H1 (cell line): ENCODE results near the gene CAVIN4. TPM values are rescaled to one million over a fixed set of nuclear protein-coding genes. Genes with fewer than 3 reads are reported as not detected.

ENCODE experiments used
- BCL11A ChIP-seq, 2 experiments: IDR thresholded peaks; one replicate each; pipeline ENCODE4 v1.6.1; 2011; ENCODE audit warnings: low read depth in 2 of 2, low read length in 2 of 2, mild to moderate bottlenecking in 2 of 2
- EGR1 ChIP-seq: IDR thresholded peaks from 2 replicates; pipeline ENCODE4 v1.6.1; 2011; ENCODE audit warnings: low read depth, low read length, borderline replicate concordance
- EZH2 ChIP-seq: fragments of 200-600 bp; sonication (generic); IDR thresholded peaks from 2 replicates; pipeline ENCODE4 v1.7.1; 2012; ENCODE audit warnings: low read depth, mild to moderate bottlenecking, moderate library complexity, low read length, inconsistent platforms; ENCODE audit not compliant: severe bottlenecking
- JUN ChIP-seq: IDR thresholded peaks from 2 replicates; pipeline ENCODE4 v1.6.1; 2011; ENCODE audit warnings: low read depth, mild to moderate bottlenecking, improper control_type of control experiment, low read length
- KDM5A ChIP-seq: fragments of 200-600 bp; IDR thresholded peaks from 2 replicates; pipeline ENCODE4 v1.7.1; 2012; ENCODE audit warnings: mild to moderate bottlenecking, low read length, inconsistent platforms, mixed read lengths
- MAFK ChIP-seq: IDR thresholded peaks from 2 replicates; pipeline ENCODE4 v1.6.1; 2012; ENCODE audit warnings: low read depth, mild to moderate bottlenecking, improper control_type of control experiment, low read length
- NANOG ChIP-seq: IDR thresholded peaks from 2 replicates; pipeline ENCODE4 v1.6.1; 2011; ENCODE audit warnings: low read length, low read depth, mild to moderate bottlenecking, inconsistent platforms; ENCODE audit not compliant: insufficient read depth, poor library complexity, severe bottlenecking
- POLR2AphosphoS5 ChIP-seq: IDR thresholded peaks from 2 replicates; pipeline ENCODE4 v1.6.1; 2011; ENCODE audit warnings: low read depth, low read length
- polyA plus RNA-seq, 7 experiments: library from polyadenylated mRNA; depleted of rRNA in 3 of 7; stranded (reverse) in 5 of 7; unstranded in 2 of 7; fragments of >200 nt in 5 of 7; fragments of 200-250 nt in 2 of 7; gene quantifications; 1 replicate in 5 of 7; 2 replicates in 1 of 7; 4 replicates in 1 of 7; pipeline versions ENCODE4 v1.2.1 to v1.2.3, GENCODE V29; 2011 to 2013; ENCODE audit warnings: missing spikeins in 2 of 7, mixed read lengths in 2 of 7
- total RNA-seq: library from RNA; stranded (reverse); fragmentation: NEBNext Ultra II Directional; extraction: Animal tissue kit (Norgen Biotek cat#: 25700); gene quantifications from 2 replicates; pipeline ENCODE4 v1.2.1, GENCODE V29; 2021

The CAVIN4 gene
- total and polyA plus RNA-seq, 2 of the 8 experiments (the other 6 are each of a cell fraction or from before 2014, with no cell fraction given), result 2.3 to 9.1 TPM

DNA sequence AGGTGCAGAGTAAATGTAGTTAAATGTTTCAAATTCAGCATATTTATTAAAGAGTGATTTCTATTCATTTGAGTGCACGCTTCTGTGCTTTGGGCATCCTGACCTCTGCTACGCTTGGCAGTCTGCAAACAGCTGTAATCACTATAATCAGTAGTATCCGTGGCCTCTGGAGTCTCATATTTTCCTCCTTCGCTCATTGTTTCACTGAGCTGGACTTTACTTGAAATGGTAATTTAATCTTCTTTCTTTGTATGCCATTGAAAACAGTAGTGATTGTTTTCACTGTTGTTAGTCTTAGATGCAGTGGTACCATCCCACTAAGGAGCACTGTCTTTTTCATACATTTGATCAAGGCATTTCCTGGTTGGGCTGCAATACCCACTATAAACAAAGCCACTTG lies 43.5 kb upstream of the CAVIN4 start (continued):
- TF ChIP-seq EGR1 (no peak), MAFK (no peak), BCL11A (IDR thresholded peaks at IDR 0.05; ENCODE audit: low read depth in 2 of 2, low read length in 2 of 2) (no peak), KDM5A (no peak), EZH2 (no peak), POLR2AphosphoS5 (no peak), JUN (no peak), NANOG (no peak)
